Measurements from ENCODE around the gene CUBN.

The CUBN gene

GRCh38 chr10:16944402-16944801 lies 185.2 kb downstream of the CUBN start:
- DNase-seq (ENCODE audit: low spot score in 2 of 2) (no peak), ATAC-seq (ENCODE audit: low read depth) (no peak)
- Mint-ChIP-seq H3K27ac (no peak overlapping the region), H3K4me3 (no peak overlapping the region), H3K9me3 (no peaks in the 10 kb centered on the region), H3K27me3 (peaks cover 3% of the 10 kb centered on the region), H3K36me3 (no peaks in the 10 kb centered on the region), H3K4me1 (no peaks in the 10 kb centered on the region)

DNA sequence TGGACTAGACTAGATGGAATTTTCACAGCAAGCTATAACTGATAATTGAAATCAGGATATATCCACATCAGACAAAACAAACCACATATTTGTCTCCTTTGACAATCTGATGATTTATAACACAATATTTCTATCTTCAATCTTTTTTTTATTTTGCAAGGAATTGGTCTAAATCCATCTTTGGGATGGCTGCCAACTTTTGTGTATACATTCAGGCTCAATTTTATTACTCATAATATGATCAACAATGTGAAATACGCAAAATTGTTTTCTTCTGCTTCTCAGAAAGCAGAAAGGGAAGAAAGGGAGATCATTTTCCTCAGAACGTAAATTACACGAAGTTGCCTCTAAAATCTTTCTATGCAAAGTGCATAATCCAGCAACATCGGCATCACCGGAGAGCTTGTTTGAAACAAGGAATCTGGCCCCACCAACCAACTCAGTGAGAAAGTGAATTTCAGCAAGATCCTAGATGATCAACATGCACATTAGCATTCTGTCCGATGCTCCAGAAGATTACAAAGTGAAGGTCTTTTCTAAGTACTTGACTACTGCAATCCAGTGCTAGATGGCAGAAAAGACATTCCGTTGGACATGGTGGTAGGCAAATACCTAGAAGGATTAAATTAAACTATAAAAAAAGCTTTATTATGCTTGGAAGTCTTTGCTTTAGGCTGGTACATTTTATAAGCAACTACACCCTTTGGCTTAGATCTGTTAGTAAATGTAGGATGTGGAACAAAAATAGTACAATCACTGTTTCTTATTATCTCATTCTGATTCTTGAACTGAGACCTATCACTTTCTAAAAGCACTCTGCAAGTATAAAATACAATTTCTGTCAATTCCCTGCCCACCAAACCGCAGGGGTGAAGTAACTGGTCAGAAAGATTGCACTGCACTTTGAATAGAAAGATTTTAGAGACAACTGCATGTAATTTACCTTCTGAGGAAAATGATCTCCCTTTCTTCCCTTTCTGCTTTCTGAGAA lies 186.0 kb downstream of the CUBN start:
- Mint-ChIP-seq H3K36me3 (no peaks in the 10 kb centered on the region), H3K27ac (no peak overlapping the region), H3K4me1 (no peaks in the 10 kb centered on the region), H3K4me3 (no peak overlapping the region), H3K27me3 (peaks cover 3% of the 10 kb centered on the region), H3K9me3 (no peaks in the 10 kb centered on the region)
- no peak for DNase-seq (ENCODE audit: low spot score in 2 of 2)
- no peak for ATAC-seq (ENCODE audit: low read depth)

- no peak for DNase-seq (ENCODE audit: low spot score in 2 of 2)
- H3K27ac Mint-ChIP-seq, result no peak overlapping the region
- no peaks in the 10 kb centered on the region for H3K36me3 Mint-ChIP-seq
Observed at GRCh38 chr10:16942381-16943078, 187.1 kb downstream of the CUBN start.

GRCh38 chr10:16941870-16942269 lies 187.7 kb downstream of the CUBN start:
- Mint-ChIP-seq H3K9me3 (no peaks in the 10 kb centered on the region), H3K27ac (no peak overlapping the region), H3K4me3 (no peak overlapping the region), H3K27me3 (peaks cover 3% of the 10 kb centered on the region), H3K36me3 (no peaks in the 10 kb centered on the region), H3K4me1 (no peaks in the 10 kb centered on the region)
- ATAC-seq (ENCODE audit: low read depth), result no peak
- DNase-seq (ENCODE audit: low spot score in 2 of 2), result no peak

More at GRCh38 chr10:16942381-16943078, 187.1 kb downstream of the CUBN start:
- H3K27me3 Mint-ChIP-seq, result peaks cover 3% of the 10 kb centered on the region
- no peaks in the 10 kb centered on the region for H3K9me3 Mint-ChIP-seq
- H3K4me3 Mint-ChIP-seq, result no peak overlapping the region
- no peaks in the 10 kb centered on the region for H3K4me1 Mint-ChIP-seq
- ATAC-seq (ENCODE audit: low read depth), result no peak

DNA sequence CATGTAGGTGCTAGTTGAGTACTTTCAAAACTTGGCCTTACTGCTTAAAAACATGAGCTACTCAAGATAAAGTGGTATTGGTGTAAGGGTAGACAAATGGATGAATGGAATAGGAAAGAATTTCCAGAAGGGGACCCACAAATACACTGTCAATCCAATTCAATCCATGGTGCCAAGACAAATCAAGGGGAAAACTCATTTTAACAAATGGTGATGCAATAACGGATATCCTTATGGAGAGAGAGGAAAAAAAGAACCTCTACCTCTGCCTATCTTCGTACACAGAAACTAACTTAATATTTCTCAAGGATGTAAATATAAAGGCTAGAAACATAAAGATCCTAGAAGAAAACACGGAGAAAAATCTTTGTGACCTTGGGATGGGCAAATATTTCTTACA lies 188.5 kb downstream of the CUBN start:
- Mint-ChIP-seq H3K36me3 (no peaks in the 10 kb centered on the region), H3K4me3 (no peak overlapping the region), H3K4me1 (no peaks in the 10 kb centered on the region), H3K9me3 (no peaks in the 10 kb centered on the region), H3K27ac (no peak overlapping the region), H3K27me3 (peaks cover 3% of the 10 kb centered on the region)
- ATAC-seq (ENCODE audit: low read depth) (no peak), DNase-seq (ENCODE audit: low spot score in 2 of 2) (no peak)

DNA sequence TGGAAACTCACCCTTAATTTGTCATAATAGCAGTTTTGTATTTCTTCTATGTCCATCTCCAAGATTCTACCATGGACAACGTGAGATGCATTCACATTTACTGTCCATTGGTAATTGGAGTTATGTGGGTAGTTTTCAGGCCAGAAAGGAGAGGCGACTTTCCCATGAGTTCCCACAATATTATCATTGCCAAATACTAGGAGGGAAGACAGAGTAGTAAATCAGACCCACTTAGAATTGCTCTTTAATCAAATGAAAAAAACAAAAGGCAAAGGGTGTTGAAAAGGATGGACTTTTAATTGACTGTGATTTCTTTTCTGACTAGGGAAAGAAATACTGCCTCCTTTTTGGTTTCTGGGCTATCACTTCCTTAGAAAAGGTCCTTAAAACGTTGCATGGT lies 190.7 kb downstream of the CUBN start:
- Mint-ChIP-seq H3K27me3 (peaks cover 5% of the 10 kb centered on the region), H3K9me3 (no peaks in the 10 kb centered on the region), H3K4me1 (no peaks in the 10 kb centered on the region), H3K27ac (no peak overlapping the region), H3K36me3 (peaks cover 2% of the 10 kb centered on the region), H3K4me3 (no peak overlapping the region)
- ATAC-seq (ENCODE audit: low read depth) (no peak), DNase-seq (ENCODE audit: low spot score in 2 of 2) (no peak)

GRCh38 chr10:16934461-16934860 lies 195.2 kb downstream of the CUBN start:
- DNase-seq (ENCODE audit: low spot score in 2 of 2) (no peak), ATAC-seq (ENCODE audit: low read depth) (no peak)
- Mint-ChIP-seq H3K9me3 (no peaks in the 10 kb centered on the region), H3K36me3 (peaks cover 2% of the 10 kb centered on the region), H3K27ac (no peak overlapping the region), H3K27me3 (peaks cover 2% of the 10 kb centered on the region), H3K4me1 (no peaks in the 10 kb centered on the region), H3K4me3 (no peak overlapping the region)

DNA sequence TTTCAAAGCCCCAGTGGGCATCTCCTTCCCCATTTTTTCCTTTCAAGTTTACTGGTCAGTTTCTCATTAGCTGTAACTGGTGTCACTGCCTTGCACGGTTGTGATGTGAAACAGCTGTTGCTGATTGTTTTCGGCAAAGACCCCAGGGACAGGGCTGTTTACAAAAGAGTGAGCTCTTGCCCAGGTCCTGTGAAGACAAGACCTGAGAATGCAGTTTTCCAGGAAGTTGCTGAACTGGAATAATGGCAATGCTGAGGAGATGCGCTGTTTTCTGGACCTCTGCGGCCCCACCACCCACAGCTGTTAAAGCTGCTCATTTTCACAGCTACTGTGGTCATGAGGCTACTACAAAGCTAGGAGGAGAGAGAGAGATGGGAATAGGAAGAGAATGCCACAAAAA lies 195.8 kb downstream of the CUBN start:
- Mint-ChIP-seq H3K4me3 (no peak overlapping the region), H3K27me3 (peaks cover 2% of the 10 kb centered on the region), H3K36me3 (peaks cover 2% of the 10 kb centered on the region), H3K27ac (no peak overlapping the region), H3K9me3 (no peaks in the 10 kb centered on the region), H3K4me1 (no peaks in the 10 kb centered on the region)
- DNase-seq (ENCODE audit: low spot score in 2 of 2) (no peak), ATAC-seq (ENCODE audit: low read depth) (no peak)

GRCh38 chr10:16931930-16932329 lies 197.7 kb downstream of the CUBN start:
- ATAC-seq (ENCODE audit: low read depth) (no peak), DNase-seq (ENCODE audit: low spot score in 2 of 2) (no peak)
- Mint-ChIP-seq H3K4me1 (no peaks in the 10 kb centered on the region), H3K36me3 (peaks cover 5% of the 10 kb centered on the region), H3K9me3 (no peaks in the 10 kb centered on the region), H3K4me3 (no peak overlapping the region), H3K27me3 (peaks cover 2% of the 10 kb centered on the region), H3K27ac (no peak overlapping the region)

- H3K4me1 Mint-ChIP-seq, result no peaks in the 10 kb centered on the region
- no peak overlapping the region for H3K4me3 Mint-ChIP-seq
- no peak for ATAC-seq (ENCODE audit: low read depth)
- DNase-seq (ENCODE audit: low spot score in 2 of 2), result no peak
- H3K9me3 Mint-ChIP-seq, result no peaks in the 10 kb centered on the region
- H3K27ac Mint-ChIP-seq, result no peak overlapping the region
- H3K27me3 Mint-ChIP-seq, result peaks cover 2% of the 10 kb centered on the region
- peaks cover 11% of the 10 kb centered on the region for H3K36me3 Mint-ChIP-seq
Observed at GRCh38 chr10:16930540-16930939, 199.1 kb downstream of the CUBN start.

GRCh38 chr10:16929069-16929468 lies 200.5 kb downstream of the CUBN start:
- H3K27ac Mint-ChIP-seq, result no peak overlapping the region
- no peak for ATAC-seq (ENCODE audit: low read depth)
- H3K9me3 Mint-ChIP-seq, result no peaks in the 10 kb centered on the region

GRCh38 chr10:16927546-16927945 lies 202.1 kb downstream of the CUBN start:
- no peaks in the 10 kb centered on the region for H3K9me3 Mint-ChIP-seq
- peaks cover 9% of the 10 kb centered on the region for H3K36me3 Mint-ChIP-seq
- H3K4me1 Mint-ChIP-seq, result no peaks in the 10 kb centered on the region
- no peak overlapping the region for H3K4me3 Mint-ChIP-seq
- H3K27ac Mint-ChIP-seq, result no peak overlapping the region
- no peaks in the 10 kb centered on the region for H3K27me3 Mint-ChIP-seq
- DNase-seq (ENCODE audit: low spot score in 2 of 2) (no peak), ATAC-seq (ENCODE audit: low read depth) (no peak)

More at GRCh38 chr10:16929069-16929468, 200.5 kb downstream of the CUBN start:
- Mint-ChIP-seq H3K4me3 (no peak overlapping the region), H3K4me1 (no peaks in the 10 kb centered on the region), H3K27me3 (no peaks in the 10 kb centered on the region), H3K36me3 (peaks cover 9% of the 10 kb centered on the region)
- DNase-seq (ENCODE audit: low spot score in 2 of 2), result no peak

- Mint-ChIP-seq H3K36me3 (peaks cover 9% of the 10 kb centered on the region), H3K4me1 (no peaks in the 10 kb centered on the region), H3K27me3 (no peaks in the 10 kb centered on the region), H3K27ac (no peak overlapping the region), H3K4me3 (no peak overlapping the region), H3K9me3 (no peaks in the 10 kb centered on the region)
- DNase-seq (ENCODE audit: low spot score in 2 of 2) (no peak), ATAC-seq (ENCODE audit: low read depth) (no peak)
Observed at GRCh38 chr10:16923726-16924125, 205.9 kb downstream of the CUBN start.

GRCh38 chr10:16923309-16923708 lies 206.3 kb downstream of the CUBN start:
- no peak for DNase-seq (ENCODE audit: low spot score in 2 of 2)
- Mint-ChIP-seq H3K4me3 (no peak overlapping the region), H3K9me3 (no peaks in the 10 kb centered on the region), H3K4me1 (no peaks in the 10 kb centered on the region), H3K27ac (no peak overlapping the region), H3K36me3 (peaks cover 9% of the 10 kb centered on the region), H3K27me3 (no peaks in the 10 kb centered on the region)
- ATAC-seq (ENCODE audit: low read depth), result no peak
